ENCODE data around the gene SYNPR.

The SYNPR gene

DNA sequence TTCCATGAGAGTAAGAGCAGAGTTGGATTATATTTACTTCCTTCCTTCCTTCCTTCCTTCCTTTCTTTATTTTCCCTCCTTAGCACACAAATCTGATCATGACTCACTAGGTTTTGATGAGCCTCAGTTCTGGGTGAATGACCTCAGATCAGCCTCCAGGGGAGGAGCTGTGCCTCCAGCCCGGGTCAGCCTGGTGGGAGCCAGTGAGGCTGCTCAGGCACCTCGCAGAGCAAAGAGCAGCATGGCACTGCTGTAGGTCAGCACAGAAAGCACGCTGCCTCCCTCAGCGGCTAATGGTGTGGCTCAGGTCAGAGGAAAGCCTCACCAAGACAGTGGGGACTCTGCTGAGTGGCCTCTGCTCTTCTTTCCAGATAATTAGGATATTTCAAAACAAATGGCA, 108.5 kb downstream of the SYNPR start:
- DNase-seq, result no peak

DNA sequence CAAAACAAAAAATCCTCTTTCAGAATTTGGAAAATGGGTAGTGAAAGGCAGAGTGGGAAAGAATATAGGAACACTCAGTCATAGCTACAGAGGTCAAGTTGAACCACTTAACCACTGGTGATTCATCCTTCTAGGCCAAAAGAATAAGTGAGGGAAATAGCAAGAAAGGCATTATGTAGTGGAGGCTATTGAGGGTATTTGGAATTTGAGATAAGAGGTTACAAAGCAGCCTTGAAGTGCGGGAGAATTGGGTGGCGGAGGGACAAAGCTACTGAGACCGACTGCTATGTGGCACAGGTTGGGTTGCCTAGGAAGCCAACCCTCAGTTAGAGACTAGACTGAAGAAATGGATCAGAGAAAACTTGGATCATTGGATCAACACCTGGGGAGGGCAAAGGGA, 109.5 kb downstream of the SYNPR start:
- no peak for DNase-seq

DNA sequence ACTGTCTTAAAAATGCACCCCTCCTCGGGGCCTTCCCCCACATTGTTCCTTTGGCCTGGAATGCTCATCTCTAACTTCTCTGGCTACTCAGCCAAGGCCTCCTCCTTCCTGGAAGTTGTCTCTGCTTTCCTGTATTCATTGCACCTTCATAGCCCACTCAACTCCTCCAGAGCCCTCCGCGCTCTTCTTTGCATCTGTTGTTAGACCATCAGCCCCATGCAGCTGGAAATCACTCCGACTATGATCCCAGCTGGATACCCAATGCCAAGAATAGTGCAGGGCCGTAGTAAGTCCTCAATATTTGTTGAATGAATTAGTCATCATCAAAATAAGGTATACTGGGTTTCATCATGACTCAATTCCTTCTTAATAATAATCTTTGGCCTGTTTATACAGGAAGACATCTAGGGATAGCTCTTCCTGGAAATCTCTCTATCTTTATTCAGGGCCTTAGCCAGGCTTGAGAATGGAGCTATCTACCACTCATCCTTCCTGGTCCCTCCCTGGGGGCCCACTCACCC, 112.7 kb downstream of the SYNPR start:
- no peak for DNase-seq

DNA sequence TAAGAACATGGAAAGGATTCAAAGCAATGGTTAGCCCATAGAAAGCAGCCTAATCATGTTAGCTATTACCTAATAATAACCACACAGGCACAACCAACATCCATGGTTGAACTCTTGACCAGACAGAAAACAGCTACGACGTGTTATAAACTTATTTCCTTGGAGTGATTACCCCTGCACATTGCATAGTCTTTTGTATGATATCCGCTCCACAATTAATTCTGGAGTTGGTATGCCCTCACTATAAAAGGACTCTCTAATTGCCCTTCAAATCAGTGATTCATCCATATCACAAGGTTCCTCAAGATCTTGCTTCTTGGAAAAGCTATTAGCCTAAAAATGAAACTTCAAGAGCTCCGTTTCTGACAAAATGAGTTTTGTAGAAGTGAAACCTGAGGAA, 117.9 kb downstream of the SYNPR start:
- no peak for DNase-seq

DNA sequence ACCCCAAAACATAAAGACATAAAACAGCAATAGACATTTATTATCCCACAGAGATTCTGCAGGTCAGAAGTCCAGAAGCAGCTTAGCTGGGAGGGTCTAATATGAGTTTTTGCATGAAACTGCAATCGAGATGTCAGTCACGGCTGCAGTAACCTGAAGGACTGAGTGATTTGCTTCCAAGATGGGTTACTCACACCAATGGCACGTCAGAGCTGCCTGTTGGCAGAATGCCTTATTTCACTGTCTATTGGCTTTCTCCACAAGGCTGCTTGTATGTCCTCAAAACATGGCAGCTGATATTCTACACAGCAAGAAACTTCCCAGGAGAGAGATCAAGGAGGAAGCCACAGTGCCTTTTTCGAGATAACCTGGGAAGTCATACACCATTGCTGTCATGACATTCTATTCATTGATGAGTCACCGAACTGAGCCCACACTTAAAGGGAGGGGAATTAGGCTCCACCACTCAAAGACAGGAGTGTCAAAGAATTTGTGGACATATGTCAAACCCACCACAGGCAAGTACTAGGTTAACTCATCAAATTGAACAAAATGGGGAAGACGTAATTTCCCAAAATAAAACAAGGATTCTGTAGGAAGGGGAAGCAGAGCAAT, 122.2 kb downstream of the SYNPR start:
- DNase-seq, result no peak

DNA sequence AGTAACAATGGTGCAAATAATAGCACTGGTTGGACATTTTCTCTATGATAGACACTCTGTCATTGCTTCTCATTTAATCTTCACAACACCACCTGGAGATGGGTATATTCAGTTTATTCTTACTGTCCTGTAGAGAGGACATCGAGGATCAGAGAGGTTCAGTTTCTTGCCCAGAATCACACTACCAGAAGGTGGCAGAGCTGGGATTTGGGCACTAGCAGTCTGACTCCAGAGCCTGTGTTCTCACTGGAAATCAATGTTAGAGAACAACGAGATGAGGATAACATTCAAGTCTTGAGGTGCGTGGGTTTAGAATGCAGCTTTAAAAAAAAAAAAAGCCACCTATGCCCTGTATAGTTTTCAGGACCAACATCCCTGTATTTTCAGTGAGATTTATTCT, 127.8 kb downstream of the SYNPR start:
- no peak for DNase-seq

DNA sequence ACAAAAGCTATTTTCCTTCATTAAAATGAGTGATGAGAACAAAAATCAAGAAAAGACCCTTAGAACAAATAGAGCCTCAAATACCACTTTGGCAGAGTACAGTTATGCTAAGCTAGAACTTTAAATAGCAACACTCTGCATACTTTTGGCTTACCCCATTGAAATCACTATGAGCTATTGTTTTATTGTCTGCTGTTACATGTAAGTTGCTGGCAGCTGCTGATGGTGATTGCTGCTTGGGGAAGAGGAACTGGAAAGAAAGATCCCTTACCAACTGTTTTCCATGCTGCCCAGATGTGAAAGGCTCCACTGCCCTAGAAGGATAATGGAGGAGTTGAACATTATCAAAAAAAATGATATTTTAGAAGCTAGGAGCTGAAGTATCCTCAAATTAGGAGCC, 135.4 kb downstream of the SYNPR start:
- DNase-seq, result no peak

DNA sequence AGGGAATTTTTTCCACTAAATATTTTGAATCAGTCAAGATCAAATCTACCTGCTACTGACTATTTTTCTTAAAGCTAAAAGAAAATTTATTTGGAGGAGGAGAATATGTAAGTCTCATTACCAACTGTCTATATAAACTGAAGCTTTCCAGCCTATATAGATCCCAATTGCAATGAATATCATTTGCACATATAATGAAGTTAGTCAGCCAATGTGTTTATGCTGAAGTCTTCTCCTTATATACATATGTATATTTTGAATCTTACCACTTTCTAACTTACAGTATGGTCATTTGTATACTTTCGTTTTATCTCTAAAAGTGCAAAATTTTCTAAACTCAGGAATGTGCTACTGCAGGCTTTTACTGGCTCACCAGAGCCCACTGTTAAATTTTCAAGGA, 136.5 kb downstream of the SYNPR start:
- no peak for DNase-seq

DNA sequence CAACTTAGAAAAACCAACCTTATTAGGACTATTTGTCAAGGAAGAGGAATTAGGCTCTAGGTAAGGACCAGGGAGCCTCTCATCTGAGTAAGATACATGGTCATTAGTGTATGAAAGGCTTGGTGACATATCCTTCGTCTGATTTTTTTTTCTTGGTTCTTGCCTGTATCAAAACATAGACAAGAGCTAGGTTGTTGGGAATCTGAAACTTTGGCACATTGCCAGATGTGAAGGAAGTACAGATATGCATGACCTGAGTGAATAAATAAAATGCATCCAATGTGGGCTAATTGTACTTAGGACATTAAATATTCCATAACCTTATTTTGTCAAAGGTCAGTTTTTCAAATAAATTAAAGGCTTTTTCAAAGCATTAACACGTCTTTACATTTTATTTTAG, 151.8 kb downstream of the SYNPR start:
- no peak for DNase-seq

DNA sequence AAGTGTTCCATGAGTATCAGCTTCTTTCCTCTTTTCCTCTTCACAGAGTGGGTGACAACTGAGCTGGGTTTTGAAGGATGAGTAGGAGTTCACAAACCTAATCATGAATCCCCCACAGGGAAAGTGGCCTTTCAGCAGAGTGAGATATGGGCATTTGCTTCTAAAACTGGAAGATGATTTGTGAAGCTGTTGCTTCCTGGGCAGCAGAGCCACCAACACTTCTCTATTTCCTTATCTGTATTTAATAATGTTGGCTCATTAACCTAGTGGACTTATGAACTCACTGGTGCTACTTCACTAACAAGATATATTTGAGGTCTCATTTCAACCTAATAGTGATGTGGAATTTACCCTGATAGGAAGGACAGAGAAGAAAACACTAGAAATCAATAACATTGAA, 152.8 kb downstream of the SYNPR start:
- no peak for DNase-seq

DNA sequence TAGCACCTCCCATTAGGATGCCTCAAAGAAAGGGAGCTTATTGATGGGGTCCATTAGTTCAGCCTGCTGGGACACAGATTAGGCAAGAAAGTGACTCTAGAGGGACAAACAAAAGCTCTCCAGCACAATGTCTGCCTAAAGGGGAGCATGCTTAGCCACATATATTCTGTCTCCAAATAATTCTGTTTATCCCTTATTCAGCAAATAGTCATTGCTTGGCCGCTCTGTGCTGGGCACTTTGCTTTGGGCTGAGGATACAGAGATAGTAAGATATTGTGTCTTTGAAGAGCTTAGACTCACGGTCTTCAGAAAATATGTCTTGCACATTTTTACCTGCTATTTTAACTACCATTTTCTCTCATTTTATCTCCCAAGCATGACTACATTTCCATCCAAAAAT, 159.8 kb downstream of the SYNPR start:
- no peak for DNase-seq

DNA sequence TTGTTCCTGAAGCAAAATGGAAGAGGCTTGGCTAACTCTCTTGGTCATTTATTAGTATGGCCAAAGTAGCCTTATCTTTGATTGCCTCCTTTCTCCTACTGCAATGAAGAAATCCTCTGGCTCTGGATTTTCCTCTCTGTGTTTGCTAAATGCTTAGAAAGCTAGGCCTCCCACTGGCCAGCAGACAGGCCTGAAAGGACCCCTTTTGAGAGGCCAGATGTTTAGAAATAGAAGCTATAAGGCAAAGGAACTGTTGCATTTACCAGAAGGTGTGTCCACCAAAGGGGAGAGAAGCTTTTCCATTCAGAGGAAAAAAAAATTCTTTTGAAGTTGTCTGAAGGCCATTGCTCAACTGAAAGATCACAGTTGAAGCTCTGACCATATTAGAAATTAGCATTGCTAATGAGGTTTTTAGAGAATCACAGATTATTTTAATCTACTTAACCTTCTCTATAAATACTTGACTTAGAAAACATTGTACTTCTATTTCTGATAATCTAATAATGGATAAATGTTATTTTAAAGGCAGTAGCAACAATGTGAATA, 160.8 kb downstream of the SYNPR start:
- DNase-seq, result no peak

DNA sequence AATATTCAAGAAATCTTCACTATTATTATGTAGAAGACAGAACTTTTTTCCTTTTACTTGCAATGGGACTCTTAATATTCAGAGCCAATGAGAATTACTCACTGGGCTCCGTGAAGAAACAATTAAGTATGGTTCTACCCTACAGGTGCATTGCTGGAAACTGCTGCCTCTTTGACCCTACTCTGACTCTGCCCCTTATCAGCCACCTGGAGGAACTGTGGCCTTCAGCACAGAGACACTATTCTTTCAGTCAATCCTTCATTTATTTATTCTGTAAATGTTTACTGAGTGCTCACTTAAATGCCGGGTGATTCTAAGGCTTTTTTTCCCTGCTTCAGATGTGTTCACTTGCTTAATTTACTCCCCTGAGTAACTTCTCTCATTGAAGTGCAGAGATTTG, 163.2 kb downstream of the SYNPR start:
- no peak for DNase-seq

DNA sequence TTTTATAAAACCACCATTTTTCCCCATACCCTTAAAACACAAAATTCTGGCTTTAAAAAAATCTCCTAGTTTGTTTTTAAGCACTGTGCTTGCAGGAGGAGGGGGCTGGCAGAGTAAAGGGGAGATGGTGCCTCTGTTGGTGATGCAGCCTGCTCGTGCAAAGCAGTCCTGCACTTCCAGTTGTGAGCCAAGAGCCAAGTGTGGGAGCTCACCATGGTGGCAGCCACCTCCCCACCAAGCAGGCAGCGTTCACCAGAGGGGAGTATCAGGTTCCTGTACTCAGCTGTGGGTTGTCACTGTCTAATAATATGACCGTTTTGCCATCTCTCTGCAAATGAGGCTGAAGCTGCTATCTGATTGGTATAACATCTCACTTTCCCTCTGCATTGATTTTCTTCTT, 164.8 kb downstream of the SYNPR start:
- DNase-seq, result no peak

DNA sequence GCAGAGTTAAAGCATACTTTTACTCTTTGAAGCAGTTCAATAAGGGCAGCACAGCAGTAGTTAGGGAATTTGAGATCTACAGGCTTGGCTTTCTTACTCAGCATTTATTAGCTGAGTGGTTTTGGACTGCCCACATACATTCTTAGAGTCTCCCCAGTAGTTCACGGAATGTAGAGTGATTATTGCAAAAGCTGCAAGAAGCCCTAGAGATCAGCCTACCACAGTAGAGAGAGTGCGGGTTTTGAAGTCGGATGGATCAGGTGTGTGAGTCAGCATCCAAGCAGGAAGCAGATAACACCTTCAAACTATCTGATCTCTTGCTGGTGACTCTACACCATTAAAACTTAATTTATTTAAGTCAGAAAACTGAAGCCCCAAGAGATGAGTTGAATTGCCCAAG, 171.9 kb downstream of the SYNPR start:
- DNase-seq, result no peak

DNA sequence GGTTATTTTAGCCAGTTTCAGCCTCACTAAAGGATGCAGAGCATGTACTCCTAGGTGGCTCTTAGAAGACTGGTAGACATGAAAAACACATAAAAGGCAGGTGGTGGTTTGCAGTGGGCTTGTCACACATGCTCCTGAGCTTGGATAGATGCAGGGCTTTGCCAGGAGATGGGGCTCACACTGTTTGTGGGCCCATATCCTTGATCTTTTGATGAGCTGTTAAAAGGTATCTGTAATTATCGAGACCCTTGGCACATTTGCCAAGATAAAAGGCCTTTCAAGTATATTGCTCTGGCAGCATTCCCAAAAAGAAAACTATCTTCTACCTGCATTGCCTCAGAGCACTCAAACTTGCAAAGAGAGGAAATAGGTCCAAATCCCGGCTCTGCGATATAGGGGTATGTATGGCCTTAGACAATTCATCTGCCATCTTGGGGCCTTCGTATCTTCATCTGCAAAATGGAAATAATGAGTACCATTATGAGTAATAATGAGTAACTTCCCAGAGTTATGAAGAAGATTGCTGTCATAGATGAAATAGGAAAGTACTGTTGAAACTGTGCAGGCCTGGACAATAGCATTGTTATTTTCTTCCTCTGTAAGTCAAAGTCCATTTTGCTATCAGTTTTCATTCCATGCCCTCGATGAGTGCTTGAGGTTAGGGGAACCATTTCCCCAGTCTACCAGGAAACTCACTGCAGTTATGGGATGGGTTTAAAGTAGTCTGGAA, 172.7 kb downstream of the SYNPR start:
- DNase-seq, result no peak

DNA sequence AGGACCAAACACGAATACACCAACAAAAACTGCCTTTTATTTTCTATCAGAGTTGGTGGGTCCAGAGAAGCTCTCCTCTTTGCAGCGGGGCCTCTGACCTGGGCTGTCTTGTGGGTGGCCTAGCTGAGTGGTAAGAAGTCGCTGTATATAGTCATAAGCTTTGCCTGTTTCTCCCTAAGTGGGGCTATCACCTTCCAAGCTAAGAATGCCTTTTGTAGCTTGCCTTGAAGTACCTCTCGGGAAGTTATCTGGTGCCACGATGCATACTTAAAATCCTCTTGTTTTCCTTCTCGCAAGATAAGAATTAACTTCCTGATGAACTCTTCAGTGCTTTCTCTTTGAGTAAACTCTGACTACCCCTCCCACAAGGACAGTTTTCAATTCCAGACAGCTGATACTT, 178.8 kb downstream of the SYNPR start:
- DNase-seq, result no peak

DNA sequence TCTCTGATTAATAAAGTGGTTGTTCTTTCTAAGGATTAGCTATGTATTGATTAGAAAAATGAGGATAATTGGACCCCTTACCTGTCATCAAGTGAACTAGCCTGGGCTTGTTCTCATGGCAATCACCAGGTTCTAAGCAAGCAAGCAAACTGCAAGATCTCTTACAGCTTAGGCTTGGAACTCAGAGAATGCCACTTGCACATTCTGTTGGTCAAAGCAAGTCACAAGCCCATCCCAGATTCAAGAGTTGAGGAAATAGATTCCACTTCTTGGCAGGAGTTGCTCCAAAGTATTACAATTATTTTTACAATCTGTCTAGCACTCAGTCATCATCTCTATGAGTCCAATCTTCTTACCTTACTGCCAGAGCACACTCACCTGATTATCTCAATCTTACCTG, 180.3 kb downstream of the SYNPR start:
- no peak for DNase-seq

DNA sequence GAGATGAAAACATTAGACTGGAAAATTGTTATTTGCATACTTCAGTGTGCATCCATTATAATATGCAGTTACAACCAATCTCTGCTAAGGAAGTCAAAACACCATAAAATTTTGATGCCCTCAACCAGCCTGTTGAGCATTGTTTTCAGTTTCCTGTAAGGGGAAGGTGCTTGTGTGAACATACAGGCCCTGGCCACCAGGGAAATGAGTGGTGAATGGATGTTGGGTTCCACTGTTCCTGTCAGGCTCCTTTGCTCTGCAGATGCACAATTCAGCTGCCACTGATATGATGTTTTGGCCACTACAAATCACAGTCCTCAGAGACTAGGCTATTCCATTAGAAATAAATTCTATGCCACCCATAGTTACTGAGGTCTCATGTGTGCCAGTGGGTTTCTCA, 184.6 kb downstream of the SYNPR start:
- DNase-seq, result no peak

DNA sequence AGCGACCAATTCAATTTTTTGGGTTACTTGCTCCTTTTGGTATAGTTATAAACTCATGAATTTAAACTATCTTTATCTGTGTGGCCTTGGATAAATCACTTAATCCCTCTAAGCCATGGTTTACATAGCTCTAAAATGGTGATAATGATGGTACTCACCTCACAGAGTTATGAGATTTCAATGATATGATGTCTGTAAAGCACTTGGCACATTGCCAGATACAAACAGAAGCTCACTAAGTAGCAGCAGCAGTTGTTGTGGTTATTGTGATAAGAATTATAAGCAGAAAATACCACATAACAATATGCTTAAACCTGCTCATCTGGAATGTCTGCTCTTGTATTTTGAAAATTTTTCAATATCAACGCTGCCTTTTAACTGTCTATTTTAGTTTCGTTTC, 189.3 kb downstream of the SYNPR start:
- DNase-seq, result no peak

DNA sequence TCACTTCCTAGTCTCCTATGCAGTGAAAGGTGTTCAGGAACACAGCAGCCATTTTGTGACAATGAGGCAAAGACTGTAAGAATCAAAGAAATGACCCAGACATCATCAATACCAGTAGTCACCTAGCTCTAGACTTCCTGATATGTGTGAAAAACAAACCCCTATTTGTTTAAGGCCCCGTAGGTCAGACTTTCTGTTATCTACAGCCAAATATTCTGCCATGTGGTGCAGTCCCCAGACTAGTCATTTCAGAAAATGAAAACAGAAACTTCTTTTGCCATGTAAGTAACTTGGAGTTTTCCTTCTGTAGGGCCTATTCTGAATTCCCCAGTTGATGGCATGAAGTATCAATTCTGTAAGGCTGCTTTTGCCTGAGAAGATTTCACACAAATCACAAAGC, 192.6 kb downstream of the SYNPR start:
- no peak for DNase-seq

DNA sequence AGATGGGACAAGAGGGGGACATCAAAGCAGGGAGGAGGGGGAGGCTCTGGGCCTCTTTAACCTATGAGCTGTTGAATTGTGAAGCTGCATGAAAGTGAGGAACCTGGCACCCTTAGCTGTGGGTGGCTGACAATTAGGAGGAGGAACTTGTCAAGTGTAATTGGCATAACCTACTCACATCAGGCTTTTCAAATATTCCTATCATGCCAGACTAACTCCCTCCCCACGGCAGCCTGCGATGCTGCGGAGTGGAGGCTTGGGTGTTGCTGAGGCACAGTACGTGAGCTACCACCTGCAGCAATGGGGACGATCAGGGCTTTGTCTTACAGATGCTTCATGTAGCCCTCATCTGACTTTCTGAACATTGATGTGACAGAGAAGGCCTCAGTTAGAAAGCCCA, 193.7 kb downstream of the SYNPR start:
- no peak for DNase-seq

DNA sequence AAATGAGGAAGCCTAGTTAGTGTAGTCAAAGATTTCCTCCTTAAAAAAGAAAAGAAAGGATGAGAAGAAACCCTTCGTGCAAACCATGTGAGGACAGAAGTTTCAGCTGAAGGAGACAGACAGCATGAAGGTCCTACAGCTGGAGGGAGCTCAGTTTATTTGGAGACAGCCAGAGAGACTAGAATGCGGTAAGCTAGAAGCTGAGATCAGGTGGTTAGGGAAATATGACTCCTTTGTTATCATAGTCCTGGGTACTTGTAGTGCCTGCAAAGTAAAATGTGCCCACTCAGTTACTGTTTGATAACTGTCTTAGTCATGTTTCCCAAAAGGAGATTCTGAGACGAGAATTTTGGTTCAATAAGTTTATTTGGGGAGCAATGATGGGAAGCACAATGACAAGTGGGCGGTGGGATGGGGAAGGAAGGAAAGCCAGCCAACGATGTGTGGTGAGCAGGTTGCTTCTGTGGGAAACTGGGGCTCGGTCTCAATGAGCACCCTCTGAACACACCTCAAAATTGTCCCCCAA, 195.6 kb downstream of the SYNPR start:
- DNase-seq, result no peak

DNA sequence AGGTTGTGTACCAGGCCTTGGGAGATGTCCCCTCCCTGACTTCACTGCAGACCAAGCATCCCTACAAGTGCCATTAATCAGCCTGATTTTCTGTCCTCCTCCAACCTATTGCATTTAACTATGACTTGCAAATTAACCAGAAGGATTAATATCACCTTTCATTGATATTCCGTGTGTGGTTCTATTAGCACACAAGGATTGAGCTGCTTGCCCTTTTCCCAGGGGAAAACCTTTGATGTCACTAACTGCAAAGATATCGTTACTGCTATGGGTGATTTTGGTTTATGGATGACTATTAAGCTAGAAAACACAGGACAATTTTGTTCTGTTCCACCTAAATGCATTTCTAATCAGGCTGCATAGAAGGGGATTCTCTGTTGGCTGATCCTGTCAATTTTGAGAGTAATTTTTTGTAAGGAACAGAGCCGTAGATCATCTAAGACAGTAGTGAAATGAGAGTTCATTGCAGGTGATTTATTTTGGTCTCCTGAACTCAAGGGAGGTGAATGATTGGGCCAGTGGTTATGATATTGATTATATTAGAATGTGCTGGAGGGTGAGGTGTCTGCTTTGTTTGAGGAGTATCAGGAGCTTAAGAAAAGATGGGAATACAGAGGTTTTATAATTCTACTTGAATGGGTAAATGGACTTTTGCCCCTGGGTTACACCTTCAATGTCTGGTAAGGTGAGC, 196.9 kb downstream of the SYNPR start:
- no peak for DNase-seq
